Kidney epithelial cell (primary cell): ENCODE data around the gene STK31. TPM values are rescaled to one million over a fixed set of nuclear protein-coding genes. Genes with fewer than 3 reads are reported as not detected.
"Not testable (repeated sequence)": the region's sequence is repeated elsewhere in the genome, so short reads cannot be mapped to it uniquely, and the experiment has no call there.

Source experiments
- DNase-seq: peaks from one replicate; pipeline ENCODE4 v3.0.0-alpha.2; 2010; ENCODE audit warnings: low read depth
- H3K27me3 ChIP-seq: 2 replicates; pipeline ENCODE4 v1.6.0; 2011; ENCODE audit warnings: low read length; ENCODE audit not compliant: control insufficient read depth, insufficient read depth
- H3K36me3 ChIP-seq: 2 replicates; pipeline ENCODE4 v1.5.1; 2011; ENCODE audit warnings: low read length; ENCODE audit not compliant: control insufficient read depth, insufficient read depth
- H3K4me3 ChIP-seq: 2 replicates; pipeline ENCODE4 v1.5.1; 2011; ENCODE audit warnings: low read depth, mild to moderate bottlenecking, control low read depth, low read length
- CTCF ChIP-seq: IDR thresholded peaks from 2 replicates; pipeline ENCODE4 v1.5.1; 2011; ENCODE audit warnings: mild to moderate bottlenecking, moderate library complexity, low read length, control low read depth, inconsistent platforms; ENCODE audit not compliant: insufficient read depth, poor library complexity, severe bottlenecking
- total RNA-seq: library from RNA; depleted of rRNA; stranded (reverse); fragments of >200 nt; gene quantifications from 2 replicates; pipeline ENCODE4 v1.2.3, GENCODE V29; 2015

Gene STK31
- total RNA-seq, 1 donor from 2014 or later = 0.58 TPM

GRCh38 chr7:23802720-23803397 is 92.8 kb downstream of the STK31 start:
- H3K36me3 ChIP-seq = no peaks in the 10 kb centered on the region
- H3K27me3 ChIP-seq = no peaks in the 10 kb centered on the region
- no peak overlapping the region for H3K4me3 ChIP-seq
- TF ChIP-seq CTCF = no peak
- no peak for DNase-seq

GRCh38 chr7:23804707-23805106 is 94.7 kb downstream of the STK31 start:
- Histone ChIP-seq H3K36me3 (no peaks in the 10 kb centered on the region), H3K4me3 (no peak overlapping the region), H3K27me3 (no peaks in the 10 kb centered on the region)
- no peak for TF ChIP-seq CTCF
- DNase-seq = no peak

- no peak for TF ChIP-seq CTCF
- Histone ChIP-seq H3K4me3 (no peak overlapping the region), H3K27me3 (no peaks in the 10 kb centered on the region), H3K36me3 (no peaks in the 10 kb centered on the region)
- no peak for DNase-seq
These were observed 98.4 kb downstream of the STK31 start for GRCh38 chr7:23808421-23808820.

- Histone ChIP-seq H3K4me3 (no peak overlapping the region), H3K36me3 (no peaks in the 10 kb centered on the region), H3K27me3 (no peaks in the 10 kb centered on the region)
- DNase-seq = no peak
- TF ChIP-seq CTCF = no peak
These were observed 100.1 kb downstream of the STK31 start for GRCh38 chr7:23810099-23810498.

- DNase-seq = no peak
- H3K36me3 ChIP-seq = no peaks in the 10 kb centered on the region
- H3K4me3 ChIP-seq = no peak overlapping the region
- H3K27me3 ChIP-seq = no peaks in the 10 kb centered on the region
- TF ChIP-seq CTCF = peak; percentile 10
These were observed 101.5 kb downstream of the STK31 start for GRCh38 chr7:23811540-23811939.

GRCh38 chr7:23828125-23828524 is 118.1 kb downstream of the STK31 start:
- not testable (repeated sequence) for DNase-seq, H3K36me3 ChIP-seq, H3K27me3 ChIP-seq, H3K4me3 ChIP-seq

GRCh38 chr7:23832733-23833132 is 122.7 kb downstream of the STK31 start:
- H3K36me3 ChIP-seq, DNase-seq, H3K27me3 ChIP-seq, H3K4me3 ChIP-seq: not testable (repeated sequence)
